Right ventricle myocardium inferior (tissue), 1 donor: ENCODE results near the gene IRX2. TPM values are rescaled to one million over a fixed set of nuclear protein-coding genes. Genes with fewer than 3 reads are reported as not detected.

Experiments used
- ATAC-seq: fragments of 200-7000 bp; cut with Tn5 transposase; one replicate; pipeline ENCODE4 v1.9.1; 2020; ENCODE audit warnings: mild to moderate bottlenecking, moderate library complexity
- DNase-seq: peaks from one replicate; pipeline ENCODE4 v3.0.0; 2021; ENCODE audit errors: missing footprints
- intact Hi-C: fragments of 100-400 bp; cut with DNase I; formaldehyde crosslinking; loops from one replicate; pipeline ENCODE4 v1.11.0; 2022
- total RNA-seq: library from RNA; stranded (reverse); fragmentation: NEBNext Ultra II Directional; extraction: Animal tissue kit (Norgen Biotek cat#: 25700); gene quantifications from one replicate; pipeline ENCODE4 v1.2.1, GENCODE V29; 2021
- donor health status: DM: no; HTN: yes; CAD: no; lungs with severe emphysema.

Gene IRX2
- total RNA-seq, 1 donor from 2014 or later: 7.3 TPM

DNA sequence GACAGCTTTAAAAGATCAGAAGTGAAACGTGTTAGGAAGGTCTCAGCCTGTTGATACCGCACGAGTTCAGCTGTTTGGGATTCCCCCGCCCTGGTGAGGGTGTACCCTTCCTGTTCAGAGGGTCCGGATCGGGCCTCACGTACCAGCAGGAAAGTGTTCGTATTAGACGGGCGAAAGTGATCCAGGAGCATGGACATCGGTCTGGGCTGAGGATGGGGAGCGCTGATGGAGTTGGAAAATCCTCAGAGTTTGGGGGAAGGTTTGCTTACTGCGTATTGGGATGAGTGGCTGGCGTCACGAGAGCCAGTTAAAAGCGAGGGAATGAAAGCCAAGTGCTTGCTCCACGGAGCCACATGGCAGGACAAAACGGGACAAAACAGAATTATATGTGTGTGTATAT, 47.4 kb downstream of the IRX2 start:
- intact Hi-C loops: no loop called here

GRCh38 chr5:2703615-2704014, 47.9 kb downstream of the IRX2 start:
- ATAC-seq (no peak), DNase-seq (no peak)
- intact Hi-C loops: no loop called here

More for the DNA sequence above, 47.4 kb downstream of the IRX2 start:
- ATAC-seq: no peak
- no peak for DNase-seq

GRCh38 chr5:2703041-2703440, 48.4 kb downstream of the IRX2 start:
- no peak for DNase-seq
- intact Hi-C loops: no loop called here
- ATAC-seq: no peak

- intact Hi-C loops: no loop called here
- no peak for ATAC-seq
- no peak for DNase-seq
Observed at GRCh38 chr5:2702096-2702879, 49.2 kb downstream of the IRX2 start.

DNA sequence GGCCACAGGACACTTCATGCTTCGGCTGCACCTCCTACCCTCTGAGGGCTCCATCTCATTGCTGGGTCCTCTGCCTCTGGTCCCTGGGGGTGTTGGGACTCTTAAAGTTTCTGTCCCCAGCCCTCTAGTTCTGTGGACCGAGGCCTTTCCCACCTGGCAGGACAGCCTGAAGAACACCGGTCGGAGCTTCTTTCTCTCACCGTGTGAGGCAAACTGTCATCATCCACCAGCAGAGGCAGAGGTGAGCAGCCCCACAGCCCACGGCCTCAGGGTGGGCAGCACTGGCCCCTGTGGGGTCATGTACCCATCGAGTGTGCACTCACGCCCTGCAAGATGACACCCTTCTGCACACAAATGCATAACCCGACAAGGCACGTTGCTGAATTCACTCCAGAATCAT, 49.9 kb downstream of the IRX2 start:
- intact Hi-C loops: no loop called here
- no peak for ATAC-seq
- no peak for DNase-seq

- DNase-seq (no peak), ATAC-seq (no peak)
- intact Hi-C loops: no loop called here
Observed at GRCh38 chr5:2700876-2701275, 50.6 kb downstream of the IRX2 start.

DNA sequence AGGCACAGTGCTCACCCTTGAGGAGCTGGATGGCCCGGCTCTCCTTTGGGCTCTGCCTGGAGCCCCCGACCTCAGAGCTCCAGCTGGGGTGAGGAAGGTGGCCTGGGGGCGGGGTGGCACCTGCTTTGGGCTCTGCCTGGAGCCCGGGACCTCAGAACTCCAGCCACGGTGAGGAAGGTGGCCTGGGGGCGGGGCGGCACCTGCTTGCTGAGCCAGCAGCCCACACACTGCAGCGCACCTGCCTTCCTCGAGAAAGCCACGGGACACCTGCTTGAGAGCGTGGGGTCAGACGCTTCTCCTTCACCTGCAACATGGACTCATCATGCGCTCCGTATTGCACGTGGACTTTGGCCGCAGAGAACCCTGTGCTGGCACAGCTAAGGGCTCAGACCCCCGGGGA, 51.8 kb downstream of the IRX2 start:
- intact Hi-C loops: no loop called here
- ATAC-seq (no peak), DNase-seq (no peak)

DNA sequence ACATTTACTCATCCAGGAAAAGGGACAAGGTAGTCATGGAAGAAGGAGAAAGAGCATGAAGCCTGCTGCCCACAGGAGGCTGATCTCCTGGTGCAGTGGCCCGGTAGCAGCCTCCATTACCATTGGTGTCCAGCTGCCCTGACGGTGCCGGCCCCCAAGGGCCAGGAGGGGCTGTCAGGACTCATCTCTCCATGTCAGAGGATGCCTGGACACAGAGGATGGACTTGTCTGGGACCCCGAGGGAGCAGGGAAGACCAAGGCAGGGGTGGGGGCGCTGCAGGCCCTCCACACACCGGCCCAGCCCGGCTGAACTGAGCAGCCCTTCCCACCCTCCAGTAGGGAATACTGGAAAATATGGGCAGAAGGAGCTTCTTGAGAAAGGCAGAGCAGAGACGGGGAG, 52.2 kb downstream of the IRX2 start:
- intact Hi-C loops: no loop called here
- DNase-seq (no peak), ATAC-seq (no peak)

- no peak for DNase-seq
- no peak for ATAC-seq
- intact Hi-C loops: no loop called here
Observed at GRCh38 chr5:2698581-2698980, 52.9 kb downstream of the IRX2 start.

- intact Hi-C loops: no loop called here
- DNase-seq (no peak), ATAC-seq (no peak)
Observed at GRCh38 chr5:2697446-2698200, 53.9 kb downstream of the IRX2 start.

- ATAC-seq (no peak), DNase-seq (no peak)
- intact Hi-C loops: no loop called here
Observed at GRCh38 chr5:2697041-2697440, 54.4 kb downstream of the IRX2 start.
